ENCODE results near the gene TICAM1.

The TICAM1 gene

GRCh38 chr19:4831304-4831978, at the start of gene TICAM1:
TICAM1 (minus strand) TSS chr19:4831712; CDS start chr19:4818377, 13,335 bp downstream.
- Histone ChIP-seq H2AFZ (ENCODE audit: low read length, unreplicated experiment) (peak within 1 kb of the TSS; percentile 88), H3K4me3 (ENCODE audit: low read depth, low read length) (peak within 1 kb of the TSS; percentile 95), H3K27me3 (ENCODE audit: insufficient read depth, low read length) (no peaks in the 10 kb centered on the region), H3K4me1 (ENCODE audit: control insufficient read depth, insufficient read depth, low read length, unreplicated experiment) (no peaks in the 10 kb centered on the region), H3K36me3 (ENCODE audit: insufficient read depth, low read length) (no peaks in the 10 kb centered on the region), H3K79me2 (ENCODE audit: control insufficient read depth, insufficient read depth, low read length, unreplicated experiment) (peaks cover 29% of the 10 kb centered on the region), H3K27ac (ENCODE audit: low read depth, low read length) (peak within 1 kb of the TSS; percentile 65)

- H3K79me2 ChIP-seq (ENCODE audit: control insufficient read depth, insufficient read depth, low read length, unreplicated experiment): no peaks in the 10 kb centered on the region
- no peaks in the 10 kb centered on the region for H3K4me1 ChIP-seq (ENCODE audit: control insufficient read depth, insufficient read depth, low read length, unreplicated experiment)
- H2AFZ ChIP-seq (ENCODE audit: low read length, unreplicated experiment): no peak overlapping the region
- H3K4me3 ChIP-seq (ENCODE audit: low read depth, low read length): no peak overlapping the region
- H3K27ac ChIP-seq (ENCODE audit: low read depth, low read length): no peak overlapping the region
- no peaks in the 10 kb centered on the region for H3K27me3 ChIP-seq (ENCODE audit: insufficient read depth, low read length)
- no peaks in the 10 kb centered on the region for H3K36me3 ChIP-seq (ENCODE audit: insufficient read depth, low read length)
Observed at GRCh38 chr19:4879041-4879440, 47.5 kb upstream of the TICAM1 start.

GRCh38 chr19:4878491-4878968, 47.0 kb upstream of the TICAM1 start:
- Histone ChIP-seq H3K36me3 (ENCODE audit: insufficient read depth, low read length) (no peaks in the 10 kb centered on the region), H3K27ac (ENCODE audit: low read depth, low read length) (no peak overlapping the region), H3K4me1 (ENCODE audit: control insufficient read depth, insufficient read depth, low read length, unreplicated experiment) (no peaks in the 10 kb centered on the region), H3K79me2 (ENCODE audit: control insufficient read depth, insufficient read depth, low read length, unreplicated experiment) (no peaks in the 10 kb centered on the region), H2AFZ (ENCODE audit: low read length, unreplicated experiment) (no peak overlapping the region), H3K27me3 (ENCODE audit: insufficient read depth, low read length) (no peaks in the 10 kb centered on the region), H3K4me3 (ENCODE audit: low read depth, low read length) (no peak overlapping the region)

GRCh38 chr19:4877753-4878490, 46.4 kb upstream of the TICAM1 start:
- no peaks in the 10 kb centered on the region for H3K4me1 ChIP-seq (ENCODE audit: control insufficient read depth, insufficient read depth, low read length, unreplicated experiment)
- H3K4me3 ChIP-seq (ENCODE audit: low read depth, low read length): no peak overlapping the region
- no peaks in the 10 kb centered on the region for H3K36me3 ChIP-seq (ENCODE audit: insufficient read depth, low read length)
- no peak overlapping the region for H2AFZ ChIP-seq (ENCODE audit: low read length, unreplicated experiment)
- no peaks in the 10 kb centered on the region for H3K79me2 ChIP-seq (ENCODE audit: control insufficient read depth, insufficient read depth, low read length, unreplicated experiment)
- H3K27ac ChIP-seq (ENCODE audit: low read depth, low read length): no peak overlapping the region
- H3K27me3 ChIP-seq (ENCODE audit: insufficient read depth, low read length): no peaks in the 10 kb centered on the region

- Histone ChIP-seq H3K4me1 (ENCODE audit: control insufficient read depth, insufficient read depth, low read length, unreplicated experiment) (no peaks in the 10 kb centered on the region), H3K36me3 (ENCODE audit: insufficient read depth, low read length) (no peaks in the 10 kb centered on the region), H3K27ac (ENCODE audit: low read depth, low read length) (no peak overlapping the region)
Observed at GRCh38 chr19:4873930-4874329, 42.4 kb upstream of the TICAM1 start.

GRCh38 chr19:4871711-4872110, 40.2 kb upstream of the TICAM1 start:
- H3K79me2 ChIP-seq (ENCODE audit: control insufficient read depth, insufficient read depth, low read length, unreplicated experiment): peaks cover 6% of the 10 kb centered on the region
- H3K4me1 ChIP-seq (ENCODE audit: control insufficient read depth, insufficient read depth, low read length, unreplicated experiment): no peaks in the 10 kb centered on the region
- no peak overlapping the region for H3K27ac ChIP-seq (ENCODE audit: low read depth, low read length)
- H3K27me3 ChIP-seq (ENCODE audit: insufficient read depth, low read length): no peaks in the 10 kb centered on the region
- no peak overlapping the region for H2AFZ ChIP-seq (ENCODE audit: low read length, unreplicated experiment)
- H3K36me3 ChIP-seq (ENCODE audit: insufficient read depth, low read length): no peaks in the 10 kb centered on the region
- H3K4me3 ChIP-seq (ENCODE audit: low read depth, low read length): no peak overlapping the region

More at GRCh38 chr19:4873930-4874329, 42.4 kb upstream of the TICAM1 start:
- Histone ChIP-seq H3K4me3 (ENCODE audit: low read depth, low read length) (no peak overlapping the region), H3K27me3 (ENCODE audit: insufficient read depth, low read length) (no peaks in the 10 kb centered on the region), H3K79me2 (ENCODE audit: control insufficient read depth, insufficient read depth, low read length, unreplicated experiment) (no peaks in the 10 kb centered on the region), H2AFZ (ENCODE audit: low read length, unreplicated experiment) (no peak overlapping the region)

- peaks cover 17% of the 10 kb centered on the region for H3K79me2 ChIP-seq (ENCODE audit: control insufficient read depth, insufficient read depth, low read length, unreplicated experiment)
- H3K27ac ChIP-seq (ENCODE audit: low read depth, low read length): peak overlapping the region; percentile 59
- no peaks in the 10 kb centered on the region for H3K36me3 ChIP-seq (ENCODE audit: insufficient read depth, low read length)
- H3K27me3 ChIP-seq (ENCODE audit: insufficient read depth, low read length): no peaks in the 10 kb centered on the region
- H3K4me3 ChIP-seq (ENCODE audit: low read depth, low read length): no peak overlapping the region
- no peak overlapping the region for H2AFZ ChIP-seq (ENCODE audit: low read length, unreplicated experiment)
- no peaks in the 10 kb centered on the region for H3K4me1 ChIP-seq (ENCODE audit: control insufficient read depth, insufficient read depth, low read length, unreplicated experiment)
Observed at GRCh38 chr19:4870025-4870700, 38.7 kb upstream of the TICAM1 start.

- Histone ChIP-seq H3K4me3 (ENCODE audit: low read depth, low read length) (no peak overlapping the region), H3K27ac (ENCODE audit: low read depth, low read length) (peak overlapping the region; percentile 37), H3K79me2 (ENCODE audit: control insufficient read depth, insufficient read depth, low read length, unreplicated experiment) (peaks cover 27% of the 10 kb centered on the region), H3K27me3 (ENCODE audit: insufficient read depth, low read length) (no peaks in the 10 kb centered on the region), H3K36me3 (ENCODE audit: insufficient read depth, low read length) (no peaks in the 10 kb centered on the region), H3K4me1 (ENCODE audit: control insufficient read depth, insufficient read depth, low read length, unreplicated experiment) (no peaks in the 10 kb centered on the region), H2AFZ (ENCODE audit: low read length, unreplicated experiment) (no peak overlapping the region)
Observed at GRCh38 chr19:4868286-4868834, 36.8 kb upstream of the TICAM1 start.

GRCh38 chr19:4867534-4868285, 36.2 kb upstream of the TICAM1 start, which contains the start of gene PLIN3:
PLIN3 (minus strand) TSS chr19:4867667; CDS start chr19:4861394, 6,273 bp downstream.
- Histone ChIP-seq H3K4me3 (ENCODE audit: low read depth, low read length) (peak within 1 kb of the TSS; percentile 97), H3K79me2 (ENCODE audit: control insufficient read depth, insufficient read depth, low read length, unreplicated experiment) (peaks cover 29% of the 10 kb centered on the region), H3K27me3 (ENCODE audit: insufficient read depth, low read length) (no peaks in the 10 kb centered on the region), H3K36me3 (ENCODE audit: insufficient read depth, low read length) (no peaks in the 10 kb centered on the region), H3K27ac (ENCODE audit: low read depth, low read length) (peak within 1 kb of the TSS; percentile 46), H2AFZ (ENCODE audit: low read length, unreplicated experiment) (peak within 1 kb of the TSS; percentile 91), H3K4me1 (ENCODE audit: control insufficient read depth, insufficient read depth, low read length, unreplicated experiment) (no peaks in the 10 kb centered on the region)
